Right lobe of liver (tissue), 4 donors: ENCODE measurements around the gene ZNF862.

Experiments
- CTCF ChIP-seq, 4 donors: fragments of 200-600 bp in 3 of 4; fragments of 450-650 bp in 1 of 4; IDR thresholded peaks; one replicate each; pipeline versions ENCODE4 v1.5.1 to v1.8.0; 2016 to 2022; ENCODE audit warnings: antibody characterized with exemption in 4 of 4, mild to moderate bottlenecking in 2 of 4
- POLR2A ChIP-seq: fragments of 450-650 bp; IDR thresholded peaks from one replicate; pipeline ENCODE4 v1.6.1; 2017; ENCODE audit warnings: antibody characterized with exemption, mild to moderate bottlenecking
- donor health status: DM: no; HTN: no; CAD: no.
- donor health status: DM: no; HTN: no; CAD: no.
- donor health status: DM: no; HTN: yes; CAD: no.

GRCh38 chr7:149806726-149807125 lies 31.4 kb upstream of the ZNF862 start:
- TF ChIP-seq CTCF (IDR thresholded peaks at IDR 0.05): no peak
- TF ChIP-seq POLR2A: no peak
